Limb (tissue), 2 donors: ENCODE data around the gene ATP1A4.

ENCODE experiments used
- DNase-seq, 2 donors: peaks; one replicate each; pipeline ENCODE4 v3.0.0-alpha.2; 2016; ENCODE audit errors: extremely low spot score in 2 of 2

ATP1A4 gene

GRCh38 chr1:160226623-160227022 lies 75.2 kb downstream of the ATP1A4 start:
- no peak for DNase-seq

GRCh38 chr1:160227034-160227433 lies 75.6 kb downstream of the ATP1A4 start:
- DNase-seq: no peak

- DNase-seq: no peak
These were observed 76.2 kb downstream of the ATP1A4 start for GRCh38 chr1:160227561-160227960.

GRCh38 chr1:160228431-160228830 lies 77.0 kb downstream of the ATP1A4 start:
- no peak for DNase-seq

GRCh38 chr1:160232911-160233310 lies 81.5 kb downstream of the ATP1A4 start:
- DNase-seq: no peak
